Measurements from ENCODE around the gene ANKRD52.
A peak's percentile ranks its signal among the peaks of the same experiment; 100 is the strongest.
"Not testable (repeated sequence)": the region's sequence is repeated elsewhere in the genome, so short reads cannot be mapped to it uniquely, and the experiment has no call there.

Gene ANKRD52

DNA sequence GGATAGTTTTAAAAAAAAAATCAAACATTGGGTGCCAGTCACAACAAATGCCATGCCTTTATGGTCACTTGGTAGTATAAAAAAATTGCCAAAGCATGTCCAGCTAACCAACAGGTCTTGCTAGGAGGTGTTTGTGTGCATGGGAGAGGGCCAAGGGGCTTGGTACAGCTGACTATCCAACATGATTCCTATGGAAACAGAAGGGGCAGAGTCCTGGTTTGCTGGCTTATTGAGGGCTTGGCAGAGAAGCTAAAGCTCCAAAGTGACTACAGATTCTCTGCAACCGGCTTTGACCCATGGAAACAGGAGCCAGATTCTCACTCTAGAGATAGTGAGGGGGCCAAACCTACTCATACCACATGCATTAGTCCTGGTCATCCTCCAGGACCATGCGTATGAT, 14.3 kb upstream of the ANKRD52 start:
- not testable (repeated sequence) for DNase-seq (ENCODE audit: low spot score)

DNA sequence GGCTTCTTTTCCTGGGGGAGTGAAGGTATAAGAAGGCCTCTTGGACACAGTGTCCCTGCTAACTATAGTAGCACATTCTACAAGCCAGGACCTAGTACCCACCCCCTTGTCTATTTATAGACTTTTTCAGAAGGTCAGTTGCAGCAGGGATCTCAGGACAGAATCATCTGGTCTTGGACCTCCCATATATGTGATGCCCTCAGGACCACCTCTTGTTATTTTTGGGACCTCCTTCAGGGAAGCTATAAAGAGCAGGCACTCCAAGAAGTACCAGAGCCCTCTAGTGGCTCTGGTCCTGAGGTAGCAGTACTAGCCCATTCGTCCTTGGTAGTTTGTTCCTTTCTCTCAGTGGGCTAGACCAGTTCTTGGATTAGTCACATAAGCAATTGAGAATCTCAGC, 12.8 kb upstream of the ANKRD52 start:
- peak; percentile 26 for DNase-seq (ENCODE audit: low spot score)

DNA sequence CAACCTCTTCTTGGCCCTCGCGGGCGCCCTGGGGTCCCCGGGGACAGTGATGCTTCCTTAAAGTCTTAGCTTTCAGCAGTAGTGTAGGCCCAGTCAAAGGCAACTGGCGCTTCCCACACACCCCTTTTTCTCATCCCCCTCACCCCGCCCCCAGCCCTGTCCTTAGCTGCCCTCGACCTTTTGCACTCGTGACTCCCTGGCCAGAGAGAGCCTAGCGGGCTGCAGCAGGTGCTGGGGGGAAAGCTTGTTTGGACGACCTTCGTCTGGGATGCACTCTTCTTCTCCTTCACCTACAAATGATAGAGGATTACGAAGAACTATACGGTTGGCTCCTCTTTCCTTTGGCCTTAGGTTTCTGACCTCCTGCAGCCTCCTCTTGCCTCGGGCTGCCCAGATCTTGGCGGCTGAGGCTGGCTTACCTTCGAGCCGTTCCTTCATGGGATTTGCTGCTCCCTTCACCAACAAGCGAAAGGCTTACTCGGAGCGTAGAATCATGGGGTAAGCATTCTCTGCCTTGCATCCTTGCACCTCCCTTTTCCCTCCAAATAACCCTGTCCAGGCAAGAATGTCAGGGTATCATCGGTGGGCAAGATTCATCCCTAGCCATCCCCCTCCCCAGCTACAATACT, 9.4 kb upstream of the ANKRD52 start:
- DNase-seq (ENCODE audit: low spot score), result no peak

DNA sequence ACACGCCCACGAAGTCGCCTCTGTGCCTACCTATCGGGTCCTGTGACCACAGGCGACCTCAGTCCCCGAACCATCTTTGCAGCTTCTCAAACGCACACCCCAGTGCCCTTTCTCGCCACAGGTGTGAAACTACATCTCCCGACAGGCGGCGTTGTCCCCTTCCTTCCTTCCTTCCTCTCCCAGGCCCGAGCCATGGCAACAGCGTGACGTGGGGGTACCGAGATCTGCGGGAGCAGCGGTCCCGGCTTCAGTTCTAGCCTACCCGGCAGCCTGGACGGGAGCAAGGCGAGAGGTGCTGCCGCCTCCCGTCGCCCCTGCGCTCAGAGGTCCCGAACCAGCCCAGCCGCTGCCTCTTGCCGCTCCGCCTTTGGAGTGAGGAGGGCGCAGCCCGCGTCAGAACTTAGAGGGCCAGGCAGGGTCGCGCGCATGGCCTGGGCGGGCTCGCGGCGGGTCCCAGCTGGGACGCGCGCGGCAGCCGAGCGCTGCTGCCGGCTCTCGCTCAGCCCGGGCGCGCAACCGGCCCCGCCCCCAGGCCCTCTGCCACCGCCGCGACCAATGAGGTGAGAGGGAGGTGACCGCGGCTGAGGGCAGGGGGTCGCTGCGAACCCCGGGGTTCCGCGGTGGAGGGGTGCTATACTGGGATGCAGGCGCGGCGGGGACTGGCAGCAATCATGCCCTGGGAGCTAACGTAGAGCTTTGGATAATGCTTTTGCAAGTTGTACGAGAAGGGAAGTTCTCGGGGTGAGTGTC, 8.7 kb upstream of the ANKRD52 start, which contains the start of gene COQ10A:
Gene COQ10A, plus strand, starts transcription at position 250 of the 750 bp plus-strand sequence. Its CDS starts 177 bp downstream, at position 427.
- DNase-seq (ENCODE audit: low spot score), result peak; percentile 97

DNA sequence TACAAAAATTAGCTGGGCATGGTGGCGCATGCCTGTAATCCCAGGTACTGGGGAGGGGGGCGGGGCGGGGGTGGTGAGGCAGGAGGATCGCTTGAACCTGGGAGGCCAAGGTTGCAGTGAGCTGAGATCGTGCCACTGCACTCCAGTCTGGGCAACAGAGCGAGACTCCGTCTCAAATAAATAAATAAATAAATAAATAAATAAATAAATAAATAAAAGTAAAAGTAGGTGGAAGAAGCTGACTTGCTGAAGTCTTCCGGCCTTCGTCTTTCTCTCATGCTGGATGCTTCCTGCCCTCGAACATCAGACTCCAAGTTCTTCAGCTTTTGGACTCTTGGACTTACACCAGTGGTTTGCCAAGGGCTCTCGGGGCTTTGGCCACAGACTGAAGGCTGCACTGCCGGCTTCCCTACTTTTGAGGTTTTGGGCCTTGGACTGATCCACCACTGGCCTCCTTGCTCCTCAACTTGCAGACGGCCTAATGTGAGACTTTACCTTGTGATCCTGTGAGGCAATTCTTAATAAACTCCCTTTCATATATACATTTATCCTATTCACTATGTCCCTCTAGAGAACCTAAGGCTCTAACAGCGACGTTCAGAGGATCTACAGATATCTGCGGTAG, 8.0 kb upstream of the ANKRD52 start:
- DNase-seq (ENCODE audit: low spot score), result not testable (repeated sequence)

DNA sequence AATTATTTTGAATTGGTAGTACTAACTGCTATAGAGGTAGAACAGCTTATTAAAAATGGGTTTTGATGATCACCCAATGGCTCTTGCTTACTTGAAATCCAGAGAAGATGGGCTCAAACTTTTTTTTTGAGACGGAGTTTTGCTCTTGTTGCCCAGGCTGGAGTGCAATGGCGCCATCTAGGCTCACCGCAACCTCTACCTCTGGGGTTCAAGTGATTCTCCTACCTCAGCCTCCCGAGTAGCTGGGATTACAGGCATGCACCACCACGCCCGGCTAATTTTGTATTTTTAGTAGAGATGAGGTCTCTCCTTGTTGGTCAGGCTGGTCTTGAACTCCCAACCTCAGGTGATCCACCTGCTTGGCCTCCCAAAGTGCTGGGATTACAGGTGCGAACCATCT, 4.8 kb upstream of the ANKRD52 start:
- not testable (repeated sequence) for DNase-seq (ENCODE audit: low spot score)

DNA sequence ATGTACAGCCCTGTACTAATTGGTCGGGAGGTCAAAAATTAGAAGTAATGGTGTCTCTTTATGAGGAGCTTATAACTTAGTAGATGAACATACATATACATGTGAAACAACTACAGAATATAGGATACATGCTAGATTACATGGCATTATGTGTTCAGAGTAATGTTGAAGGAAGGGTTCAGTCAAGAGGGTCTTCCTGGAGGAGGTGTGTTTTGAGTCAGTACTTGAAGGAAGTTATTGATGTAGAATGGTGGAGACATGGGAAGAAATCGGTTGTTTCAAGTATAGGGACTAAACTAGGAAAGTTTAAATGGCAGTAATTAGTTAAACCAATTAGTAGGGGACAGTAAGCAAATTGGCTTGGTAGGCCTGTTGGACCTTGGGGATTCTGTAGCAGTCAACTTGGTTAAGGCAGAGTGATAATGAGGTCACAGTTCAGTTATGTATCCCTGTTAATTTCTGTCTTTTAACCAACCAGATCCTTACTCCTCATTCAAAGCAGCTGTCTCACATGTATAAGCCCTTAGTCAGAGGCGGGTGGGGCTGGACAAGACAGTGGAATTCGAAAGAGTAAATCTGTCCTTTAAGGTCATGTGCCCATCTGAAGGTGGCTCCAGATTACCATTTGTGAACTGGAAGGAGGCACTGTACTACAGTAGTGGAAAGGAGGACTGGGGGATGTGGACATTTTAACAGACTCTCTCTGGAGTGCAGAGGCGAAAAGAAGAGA, 3.5 kb upstream of the ANKRD52 start:
- DNase-seq (ENCODE audit: low spot score), result no peak

DNA sequence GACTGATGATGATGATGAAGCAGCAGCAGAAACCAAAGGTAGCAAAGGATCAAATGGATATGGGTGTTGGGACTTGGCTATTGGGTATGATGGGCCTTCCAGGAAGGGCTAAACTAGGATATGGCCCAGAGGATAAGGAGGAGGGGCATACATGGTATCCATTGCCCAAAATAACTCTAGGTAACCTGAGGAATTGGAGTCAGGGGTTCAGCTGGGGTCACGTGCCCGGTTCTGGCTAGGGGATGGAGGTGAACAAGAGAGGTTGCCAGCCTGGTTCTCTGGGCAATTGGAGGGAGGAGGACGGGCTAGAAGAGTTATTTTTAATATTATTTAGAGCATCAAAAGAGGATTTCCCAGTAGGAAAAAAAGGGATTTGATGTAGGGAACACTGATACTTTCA, 2.7 kb upstream of the ANKRD52 start:
- DNase-seq (ENCODE audit: low spot score), result no peak

DNA sequence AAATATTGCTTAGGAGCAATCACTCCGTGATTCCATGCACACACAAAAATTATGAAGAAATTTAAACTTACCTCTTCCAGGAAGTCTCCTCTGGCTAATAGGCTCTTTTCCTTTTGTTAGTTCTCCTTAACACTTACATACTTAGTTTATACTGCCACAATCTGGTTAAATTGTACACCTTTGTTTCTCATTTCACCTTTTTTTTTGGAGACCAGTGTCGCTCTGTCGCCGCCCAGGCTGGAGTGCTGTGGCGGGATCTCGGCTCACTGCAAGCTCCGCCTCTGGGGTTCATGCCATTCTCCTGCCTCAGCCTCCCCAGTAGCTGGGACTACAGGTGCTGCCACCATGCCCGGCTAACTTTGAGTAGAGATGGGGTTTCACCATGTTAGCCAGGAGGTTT, 2.2 kb upstream of the ANKRD52 start:
- DNase-seq (ENCODE audit: low spot score), result no peak

DNA sequence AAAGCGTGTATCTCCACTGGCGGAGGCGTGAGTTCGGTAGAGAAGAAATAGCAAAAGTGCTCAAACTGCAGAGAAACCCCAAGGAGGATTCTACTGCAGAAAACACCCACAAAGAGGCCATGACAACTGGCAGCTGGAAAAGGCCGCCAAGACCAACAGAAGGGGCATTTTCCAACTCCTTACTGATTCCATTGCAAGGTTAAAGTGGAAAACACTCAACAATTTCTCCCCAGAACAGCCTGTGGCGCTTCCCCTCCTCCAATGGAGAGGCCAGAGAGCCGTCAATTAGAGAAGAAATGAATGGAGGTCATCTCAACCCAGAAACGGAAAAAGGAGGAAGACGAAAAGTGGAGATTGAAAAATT, 618 bp upstream of the ANKRD52 start:
- no peak for DNase-seq (ENCODE audit: low spot score)

DNA sequence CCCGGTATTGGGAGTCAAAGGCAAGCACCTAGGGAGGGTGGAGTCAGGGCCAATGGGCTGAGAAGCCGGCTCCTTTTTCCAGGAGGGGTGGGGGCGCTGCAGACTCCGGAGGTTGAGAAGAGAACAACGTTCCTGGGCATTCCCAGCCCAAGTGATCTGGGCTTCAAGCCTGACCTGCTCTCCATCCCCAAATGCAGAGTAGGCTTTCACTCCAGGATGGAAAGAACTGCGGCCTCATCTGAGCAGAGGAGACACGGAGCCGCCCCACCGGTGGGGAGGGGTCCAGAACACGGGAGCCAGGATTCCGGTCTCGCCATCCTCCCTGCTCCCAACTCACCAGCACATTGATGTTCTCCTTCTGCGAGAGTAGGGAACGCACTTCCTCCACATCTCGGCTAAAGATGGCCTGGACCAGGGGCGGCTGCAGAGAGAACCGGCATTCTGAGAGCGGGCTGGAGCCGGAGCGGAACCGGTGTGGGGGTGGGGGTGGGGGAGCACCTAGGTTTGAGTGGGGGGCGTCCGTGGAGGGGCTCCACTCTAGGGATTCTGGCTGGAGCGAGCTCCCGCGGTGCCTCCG, 605 bp downstream of the ANKRD52 start:
- no peak for DNase-seq (ENCODE audit: low spot score)

DNA sequence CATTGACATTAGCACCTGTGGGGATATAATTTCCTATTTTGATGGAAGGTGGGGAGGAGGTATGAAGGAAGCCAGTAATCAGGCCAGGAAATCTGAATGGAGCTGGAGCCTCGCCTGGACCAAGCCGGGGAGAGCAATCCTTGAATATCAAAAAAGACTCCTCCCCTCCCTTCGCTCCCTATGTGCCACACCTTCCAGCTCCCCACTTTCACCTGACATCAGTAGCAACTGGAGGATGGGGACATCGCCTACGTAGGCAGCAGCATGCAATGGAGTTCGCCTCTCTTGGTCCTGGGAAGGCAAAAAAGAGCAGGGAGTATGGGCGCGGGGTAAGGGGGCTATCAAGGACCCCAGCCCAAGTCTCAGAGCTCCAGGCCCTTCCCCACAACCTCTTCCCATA, 1.1 kb downstream of the ANKRD52 start:
- DNase-seq (ENCODE audit: low spot score), result no peak

DNA sequence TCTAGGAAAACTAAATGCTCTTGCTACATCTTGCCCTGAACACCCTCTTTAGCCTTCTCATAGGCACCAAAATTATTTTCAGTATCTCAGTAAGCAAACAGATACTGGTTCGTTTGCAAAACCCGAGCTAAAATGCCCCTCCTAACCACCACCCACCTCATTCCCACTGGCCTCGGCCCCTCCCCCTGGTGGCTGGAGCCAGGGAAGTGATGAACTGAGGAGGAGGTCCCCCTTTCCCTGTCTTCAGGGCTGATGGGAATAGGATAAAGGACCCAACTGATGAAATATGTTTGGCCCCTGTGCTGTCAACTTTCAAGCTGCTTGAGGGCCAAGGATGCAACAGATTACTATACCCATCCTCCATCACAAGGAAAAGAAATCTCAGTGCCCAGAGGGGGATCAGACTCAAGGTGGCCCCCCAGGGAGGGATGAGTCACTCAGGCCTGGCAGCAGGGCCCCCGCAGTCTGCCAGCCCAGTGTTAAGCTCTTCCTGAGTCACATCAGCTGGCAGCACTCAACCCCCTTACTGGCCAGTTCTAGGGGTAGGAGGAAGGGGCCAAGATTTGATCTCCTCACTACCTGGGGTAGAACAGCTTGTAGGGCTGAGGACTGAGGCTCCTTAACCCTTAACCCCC, 1.7 kb downstream of the ANKRD52 start:
- DNase-seq (ENCODE audit: low spot score), result no peak

DNA sequence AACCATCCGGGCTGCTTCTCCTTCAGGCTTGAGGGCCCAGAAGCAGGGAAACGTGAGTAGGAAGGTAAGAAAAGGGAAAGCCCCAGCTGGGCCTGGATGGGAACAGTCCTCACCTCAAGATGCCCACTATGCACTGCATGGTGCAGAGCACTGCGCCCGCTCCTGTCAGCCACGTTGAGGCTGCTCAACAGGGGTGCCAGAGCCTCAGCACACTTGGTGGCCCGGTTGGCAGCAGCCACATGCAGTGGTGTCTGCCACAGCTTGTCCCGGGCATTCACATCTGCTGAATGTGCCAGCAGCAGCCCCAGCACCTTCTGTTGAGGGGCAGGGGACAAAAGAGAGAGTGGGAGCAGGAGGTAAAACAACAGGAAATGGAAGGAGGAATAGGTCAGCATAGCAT, 2.5 kb downstream of the ANKRD52 start:
- DNase-seq (ENCODE audit: low spot score), result no peak

DNA sequence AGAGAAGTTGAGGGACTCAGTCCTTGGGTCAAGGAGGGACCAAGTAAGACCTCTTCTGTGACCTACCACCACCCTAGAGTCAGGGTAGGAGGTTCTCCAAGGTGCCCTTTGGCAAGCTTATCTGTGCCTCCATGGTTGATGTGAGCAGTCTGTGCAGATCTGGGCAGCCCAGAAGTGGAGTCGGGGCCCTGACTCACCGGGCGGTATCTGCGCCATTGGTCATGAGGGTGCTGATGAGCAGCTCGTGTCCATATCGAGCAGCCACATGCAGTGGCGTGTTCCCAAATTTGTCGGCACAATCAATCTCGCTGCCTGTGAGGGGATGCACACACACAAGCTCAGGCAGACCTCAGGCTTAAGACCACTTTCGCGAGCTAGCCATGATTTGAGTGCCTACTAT, 5.1 kb downstream of the ANKRD52 start:
- DNase-seq (ENCODE audit: low spot score), result no peak

DNA sequence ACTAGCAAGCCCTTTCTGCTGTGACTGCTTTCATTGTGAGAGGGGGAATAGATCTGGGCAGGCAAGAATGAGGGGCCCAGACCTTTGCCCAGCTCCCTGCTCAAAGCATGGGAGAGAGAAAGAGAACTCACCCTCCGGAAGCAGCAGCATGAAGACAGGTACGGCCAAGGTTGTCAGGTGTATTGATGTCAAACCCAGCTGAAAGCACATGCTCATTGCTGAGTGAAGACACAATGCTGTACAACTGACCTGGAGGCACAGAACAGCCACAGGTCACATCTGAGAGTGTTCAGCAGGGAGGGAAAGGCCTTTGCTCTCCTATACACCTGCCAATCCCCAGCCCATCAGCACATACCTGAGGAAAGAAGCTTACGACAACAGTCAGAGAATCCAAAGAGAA, 5.5 kb downstream of the ANKRD52 start:
- DNase-seq (ENCODE audit: low spot score), result no peak

DNA sequence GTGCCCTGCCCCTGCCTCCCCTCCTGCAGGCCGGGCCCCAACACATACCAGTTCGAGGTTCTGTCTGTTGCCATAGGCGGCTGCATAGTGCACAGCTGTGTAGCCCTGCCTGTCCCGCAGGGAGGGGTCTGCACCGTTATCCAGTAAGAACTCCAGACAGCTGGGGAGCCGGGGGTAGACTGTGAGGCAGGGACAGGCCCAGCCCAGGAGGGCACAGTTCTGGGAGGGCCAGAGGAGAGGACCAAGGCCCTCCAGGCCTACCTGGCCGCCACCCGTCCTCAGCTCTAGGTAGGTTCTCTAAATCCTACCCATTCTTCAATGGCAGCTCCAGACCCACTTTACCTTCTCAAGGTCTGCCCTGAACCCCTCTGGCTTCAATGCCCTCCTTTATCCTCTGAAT, 9.5 kb downstream of the ANKRD52 start:
- no peak for DNase-seq (ENCODE audit: low spot score)

DNA sequence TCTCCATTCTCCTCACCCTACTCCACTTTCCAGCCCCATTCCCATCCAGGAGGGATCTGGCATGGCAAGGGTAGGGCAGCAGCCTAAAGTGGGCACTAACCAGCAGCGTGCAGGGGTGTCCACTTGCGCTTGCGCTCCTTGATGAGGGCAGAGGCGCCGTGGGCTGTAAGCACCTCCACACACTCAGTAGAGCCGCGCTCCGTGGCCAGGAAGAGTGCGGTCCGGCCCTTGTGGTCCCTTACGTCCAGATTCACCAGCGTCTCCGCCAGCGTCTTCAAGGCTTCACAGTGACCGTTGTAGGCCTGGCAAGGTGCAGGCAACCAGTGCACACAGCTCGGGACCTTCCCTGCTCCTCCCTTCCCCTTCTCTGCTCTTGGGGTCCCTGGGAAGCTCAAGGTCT, 10.3 kb downstream of the ANKRD52 start:
- no peak for DNase-seq (ENCODE audit: low spot score)

DNA sequence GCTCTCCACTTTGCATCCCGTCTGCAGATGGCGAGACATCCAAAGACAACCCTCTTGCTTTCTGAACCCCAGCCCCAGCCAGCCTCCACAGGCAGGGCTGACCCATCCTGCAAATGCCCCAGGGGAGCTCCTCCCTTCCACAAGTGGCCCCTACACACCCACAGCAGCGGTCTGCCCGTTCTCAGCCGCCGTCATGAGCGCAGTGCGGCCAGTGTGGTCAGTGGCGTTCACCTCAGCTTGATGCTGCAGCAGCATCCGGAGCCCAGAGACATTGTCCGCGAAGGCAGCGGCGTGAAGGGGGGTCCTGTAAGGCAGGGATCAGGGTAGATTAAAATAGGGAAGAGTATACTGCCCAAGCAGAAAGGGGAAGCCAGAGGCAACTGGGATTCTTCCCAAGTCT, 13.7 kb downstream of the ANKRD52 start:
- no peak for DNase-seq (ENCODE audit: low spot score)

DNA sequence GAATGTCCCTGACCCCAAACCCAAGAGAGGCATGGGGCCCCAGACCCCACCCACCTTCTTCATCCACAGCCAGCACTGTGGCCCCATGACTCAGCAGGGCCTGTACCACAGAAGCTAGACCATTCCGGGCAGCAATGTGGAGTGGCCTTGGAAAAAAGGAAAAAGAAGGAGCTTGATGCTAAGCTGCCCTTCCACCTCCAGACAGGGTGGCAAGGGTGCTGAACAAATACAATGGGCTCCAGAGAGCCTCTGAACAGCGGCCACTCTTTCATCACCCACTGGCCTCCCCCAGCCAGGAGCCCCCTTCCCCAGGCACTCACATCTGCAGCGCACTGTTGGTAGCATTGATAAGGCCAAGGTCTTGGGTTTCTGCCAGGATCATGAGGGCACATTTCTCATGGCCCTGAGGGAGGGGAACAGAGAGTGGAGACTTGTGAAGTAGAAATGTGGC, 14.4 kb downstream of the ANKRD52 start:
- DNase-seq (ENCODE audit: low spot score), result no peak

DNA sequence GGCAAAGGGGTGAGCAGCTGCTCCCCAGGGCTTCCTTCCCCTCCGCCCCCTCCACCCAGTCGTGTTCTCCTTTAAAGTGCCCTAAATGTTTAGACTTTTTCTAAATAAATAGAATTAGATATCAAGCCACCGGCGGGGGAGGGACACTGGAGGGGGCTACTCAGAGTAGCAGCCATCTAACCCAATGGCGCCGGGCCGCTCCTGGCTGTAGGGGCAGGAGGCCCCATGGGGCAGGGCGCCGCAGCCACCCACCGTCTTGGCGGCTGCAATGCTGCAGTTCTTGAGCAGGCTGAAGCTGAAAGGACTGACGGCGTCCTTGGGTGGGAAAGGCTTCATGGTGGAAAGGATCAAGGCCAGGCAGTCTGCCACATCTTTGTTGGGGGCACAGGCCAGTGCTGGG, 15.2 kb downstream of the ANKRD52 start:
- no peak for DNase-seq (ENCODE audit: low spot score)

Measured in germinal center (tissue), 1 donor.